Spleen (tissue), 7 donors: Measurements from ENCODE around the gene C1QTNF12.
A peak's percentile ranks its signal among the peaks of the same experiment; 100 is the strongest.

Experiments
- CTCF ChIP-seq, 11 experiments: fragments of 200-600 bp in 7 of 11; fragments of 450-650 bp in 4 of 11; sonication (generic) in 4 of 11; IDR thresholded peaks in 8 of 11; conservative IDR thresholded peaks in 3 of 11; 1 replicate in 7 of 11; 2 replicates in 4 of 11; pipeline versions ENCODE4 v1.4.0 to v1.8.0; 2016 to 2021; ENCODE audit warnings: antibody characterized with exemption in 11 of 11, inconsistent platforms in 4 of 11, mild to moderate bottlenecking in 1 of 11
- POLR2A ChIP-seq, 3 donors: fragments of 450-650 bp; IDR thresholded peaks; one replicate each; pipeline ENCODE4 v1.5.1; 2017; ENCODE audit warnings: antibody characterized with exemption in 3 of 3, mild to moderate bottlenecking in 1 of 3
- POLR2AphosphoS5 ChIP-seq, 3 donors: sonication (generic); formaldehyde crosslinking; IDR thresholded peaks; one replicate each; pipeline ENCODE4 v1.5.1; 2017; ENCODE audit warnings: antibody characterized with exemption in 3 of 3
- donor health status: DM: no; HTN: no; CAD: no; lungs with moderate emphysema.
- donor health status: DM: no; HTN: no; CAD: no.
- donor health status: DM: no; HTN: no; CAD: no.

- TF ChIP-seq CTCF (IDR thresholded peaks at IDR 0.05 in 8 of 11, conservative IDR thresholded peaks at IDR 0.05 in 3 of 11) (no peak), POLR2A (IDR thresholded peaks at IDR 0.05) (no peak), POLR2AphosphoS5 (IDR thresholded peaks at IDR 0.05) (peak in 1 of 3 donors; percentile 35)
Measured at GRCh38 chr1:1208713-1209433, 37.6 kb downstream of the C1QTNF12 start.
